Mesenchymal stem cell (in vitro differentiated cells and primary cell): ENCODE measurements around the gene ACBD4.

ENCODE experiments used
- DNase-seq: peaks from one replicate; pipeline ENCODE4 v3.0.0-alpha.2; 2013
- H2AFZ ChIP-seq: one replicate; pipeline ENCODE4 v1.6.1; 2013; ENCODE audit warnings: low read depth, mild to moderate bottlenecking, control low read depth, inconsistent platforms, low read length, moderate library complexity
- H2AK5ac ChIP-seq: 2 replicates; pipeline ENCODE4 v1.6.1; 2013; ENCODE audit warnings: low read length, moderate library complexity, mild to moderate bottlenecking, inconsistent platforms; ENCODE audit not compliant: severe bottlenecking
- H2BK120ac ChIP-seq: one replicate; pipeline ENCODE4 v1.6.1; 2013; ENCODE audit warnings: low read depth, mild to moderate bottlenecking, inconsistent platforms, low read length, moderate library complexity
- H2BK12ac ChIP-seq, 2 experiments: one replicate each; pipeline ENCODE4 v1.6.1; 2013; ENCODE audit warnings: inconsistent platforms in 2 of 2, low read length in 2 of 2, mild to moderate bottlenecking in 2 of 2, moderate library complexity in 2 of 2, control low read depth in 1 of 2
- H2BK15ac ChIP-seq: one replicate; pipeline ENCODE4 v1.6.1; 2013; ENCODE audit warnings: mild to moderate bottlenecking, low read depth, inconsistent platforms; ENCODE audit not compliant: poor library complexity, severe bottlenecking
- H2BK5ac ChIP-seq: 2 replicates; pipeline ENCODE4 v1.6.1; 2013; ENCODE audit warnings: low read depth, mild to moderate bottlenecking, low read length, control low read depth, inconsistent platforms; ENCODE audit not compliant: poor library complexity, severe bottlenecking
- H3K14ac ChIP-seq, 2 experiments: one replicate each; pipeline ENCODE4 v1.6.1; 2013; ENCODE audit warnings: inconsistent platforms in 2 of 2, low read length in 2 of 2, control low read depth in 1 of 2, mild to moderate bottlenecking in 1 of 2, moderate library complexity in 1 of 2
- H3K18ac ChIP-seq, 2 experiments: one replicate each; pipeline ENCODE4 v1.6.1; 2013; ENCODE audit warnings: inconsistent platforms in 2 of 2, low read length in 2 of 2, control low read depth in 1 of 2, low read depth in 1 of 2, mild to moderate bottlenecking in 1 of 2
- H3K23ac ChIP-seq, 2 experiments: one replicate each; pipeline ENCODE4 v1.6.1; 2013; ENCODE audit warnings: inconsistent platforms in 2 of 2, low read length in 2 of 2, mild to moderate bottlenecking in 2 of 2, moderate library complexity in 2 of 2, control low read depth in 1 of 2
- H3K27ac ChIP-seq: 2 replicates; pipeline ENCODE4 v1.5.1; 2013; ENCODE audit warnings: mild to moderate bottlenecking, moderate library complexity, low read length, control low read depth, inconsistent platforms; ENCODE audit not compliant: poor library complexity, severe bottlenecking
- H3K27me3 ChIP-seq, 2 experiments: 2 replicates each; pipeline versions ENCODE4 v1.6.1 to v1.7.0; 2013; ENCODE audit warnings: low read length in 2 of 2, mild to moderate bottlenecking in 2 of 2, moderate library complexity in 2 of 2, control low read depth in 1 of 2, inconsistent platforms in 1 of 2; ENCODE audit not compliant: control insufficient read depth in 1 of 2, insufficient read depth in 1 of 2
- H3K36me3 ChIP-seq, 2 experiments: 2 replicates each; pipeline versions ENCODE4 v1.6.1 to v1.7.0; 2013; ENCODE audit warnings: low read length in 2 of 2, control low read depth in 1 of 2, inconsistent platforms in 1 of 2, low read depth in 1 of 2, mild to moderate bottlenecking in 1 of 2; ENCODE audit not compliant: insufficient read depth in 2 of 2, control insufficient read depth in 1 of 2
- H3K4ac ChIP-seq, 2 experiments: one replicate each; pipeline ENCODE4 v1.6.1; 2013; ENCODE audit warnings: inconsistent platforms in 2 of 2, low read length in 2 of 2, mild to moderate bottlenecking in 2 of 2, moderate library complexity in 2 of 2, control low read depth in 1 of 2, low read depth in 1 of 2
- H3K4me1 ChIP-seq: 2 replicates; pipeline ENCODE4 v1.6.1; 2013; ENCODE audit warnings: low read depth, low read length, control low read depth; ENCODE audit not compliant: control insufficient read depth, insufficient read depth
- H3K4me2 ChIP-seq: 2 replicates; pipeline ENCODE4 v1.6.1; 2013; ENCODE audit warnings: low read length, mild to moderate bottlenecking, inconsistent platforms; ENCODE audit not compliant: poor library complexity, severe bottlenecking
- H3K4me3 ChIP-seq, 2 experiments: 2 replicates each; pipeline versions ENCODE4 v1.5.1 to v1.7.0; 2013; ENCODE audit warnings: low read length in 2 of 2, mild to moderate bottlenecking in 2 of 2, control low read depth in 1 of 2, low read depth in 1 of 2; ENCODE audit not compliant: insufficient read depth in 1 of 2
- H3K79me1 ChIP-seq: replicated peaks from 2 replicates; pipeline ENCODE4 v1.6.1; 2013; ENCODE audit warnings: mild to moderate bottlenecking, control low read depth, low read length, inconsistent platforms; ENCODE audit not compliant: poor library complexity, severe bottlenecking
- H3K9ac ChIP-seq: 2 replicates; pipeline ENCODE4 v1.7.0; 2013; ENCODE audit warnings: mild to moderate bottlenecking, low read length, moderate library complexity
- H3K9me3 ChIP-seq: 2 replicates; pipeline ENCODE4 v1.7.0; 2013; ENCODE audit warnings: mild to moderate bottlenecking, low read length; ENCODE audit not compliant: control insufficient read depth
- H4K8ac ChIP-seq: one replicate; pipeline ENCODE4 v1.6.1; 2013; ENCODE audit warnings: inconsistent platforms, mild to moderate bottlenecking, low read length, moderate library complexity
- H4K91ac ChIP-seq: one replicate; pipeline ENCODE4 v1.6.1; 2013; ENCODE audit warnings: mild to moderate bottlenecking, low read length, inconsistent platforms
- WGBS: methylation state at CpG from one replicate; pipeline ENCODE4 v1.1.7; 2013; ENCODE audit warnings: mixed read lengths; 5-methylcytosine and 5-hydroxymethylcytosine counted together

Gene ACBD4

GRCh38 chr17:45120558-45120957 is 14.9 kb upstream of the ACBD4 start:
- H2BK12ac ChIP-seq: no peak overlapping the region
- no peak overlapping the region for H3K27ac ChIP-seq
- H2AFZ ChIP-seq: no peak overlapping the region
- no peak overlapping the region for H2AK5ac ChIP-seq
- no peak overlapping the region for H2BK120ac ChIP-seq
- H4K91ac ChIP-seq: peak overlapping the region; percentile 6
- H3K9me3 ChIP-seq: no peaks in the 10 kb centered on the region
- no peak overlapping the region for H3K4me3 ChIP-seq
- peaks cover 39% of the 10 kb centered on the region for H3K79me1 ChIP-seq
- no peak overlapping the region for H3K9ac ChIP-seq
- no peak overlapping the region for H3K4me2 ChIP-seq
- no peaks in the 10 kb centered on the region for H3K27me3 ChIP-seq
- peaks cover 29% of the 10 kb centered on the region for H3K4me1 ChIP-seq
- no peak overlapping the region for H3K18ac ChIP-seq
- H3K36me3 ChIP-seq: peaks cover 31 to 55% of the 10 kb centered on the region in 2 experiments
- H4K8ac ChIP-seq: no peak overlapping the region
- no peak overlapping the region for H2BK15ac ChIP-seq
- H2BK5ac ChIP-seq: no peak overlapping the region
- WGBS: 98% methylated on average over 22 of the region's 22 CpGs
- no peak overlapping the region for H3K23ac ChIP-seq
- no peak overlapping the region for H3K14ac ChIP-seq
- no peak for DNase-seq
- H3K4ac ChIP-seq: no peak overlapping the region

DNA sequence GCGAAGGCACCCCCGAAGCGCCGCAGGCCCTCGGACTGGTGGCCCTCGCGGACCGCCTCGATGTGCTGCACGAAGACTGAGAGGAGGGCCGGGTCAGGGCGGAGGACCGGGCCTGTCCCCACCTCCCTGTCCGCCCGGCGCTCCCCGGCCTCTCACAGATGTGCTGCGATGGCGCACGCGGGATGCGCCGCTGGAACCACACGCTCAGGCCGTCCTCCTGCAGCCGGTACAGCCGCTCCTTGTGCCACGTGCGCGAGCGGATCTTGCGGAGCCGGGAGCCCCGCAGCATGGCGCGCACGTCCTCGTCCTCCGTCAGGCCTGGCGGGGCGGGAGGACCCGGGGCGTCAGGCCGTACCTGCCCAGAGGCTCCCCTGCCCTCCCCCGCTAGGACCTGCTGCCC is 14.4 kb upstream of the ACBD4 start:
- H3K14ac ChIP-seq: no peak overlapping the region
- no peak overlapping the region for H2BK5ac ChIP-seq
- peaks cover 28% of the 10 kb centered on the region for H3K4me1 ChIP-seq
- peaks cover 28 to 55% of the 10 kb centered on the region in 2 experiments for H3K36me3 ChIP-seq
- H3K4me3 ChIP-seq: no peak overlapping the region
- H3K79me1 ChIP-seq: peaks cover 39% of the 10 kb centered on the region
- no peak overlapping the region for H3K27ac ChIP-seq
- peak overlapping the region; percentile 6 for H4K91ac ChIP-seq
- H4K8ac ChIP-seq: no peak overlapping the region
- H3K9ac ChIP-seq: no peak overlapping the region
- H3K18ac ChIP-seq: no peak overlapping the region
- H3K4me2 ChIP-seq: no peak overlapping the region
- no peak overlapping the region for H2BK12ac ChIP-seq
- H3K27me3 ChIP-seq: no peaks in the 10 kb centered on the region
- H2BK120ac ChIP-seq: no peak overlapping the region
- H3K23ac ChIP-seq: no peak overlapping the region
- H2AK5ac ChIP-seq: no peak overlapping the region
- peak overlapping the region; percentile 12 for H2BK15ac ChIP-seq
- WGBS: 94% methylated on average over 45 of the region's 45 CpGs
- peak overlapping the region in 1 of 2 experiments; percentile 54 for H3K4ac ChIP-seq
- H2AFZ ChIP-seq: no peak overlapping the region
- DNase-seq: no peak
- H3K9me3 ChIP-seq: no peaks in the 10 kb centered on the region

DNA sequence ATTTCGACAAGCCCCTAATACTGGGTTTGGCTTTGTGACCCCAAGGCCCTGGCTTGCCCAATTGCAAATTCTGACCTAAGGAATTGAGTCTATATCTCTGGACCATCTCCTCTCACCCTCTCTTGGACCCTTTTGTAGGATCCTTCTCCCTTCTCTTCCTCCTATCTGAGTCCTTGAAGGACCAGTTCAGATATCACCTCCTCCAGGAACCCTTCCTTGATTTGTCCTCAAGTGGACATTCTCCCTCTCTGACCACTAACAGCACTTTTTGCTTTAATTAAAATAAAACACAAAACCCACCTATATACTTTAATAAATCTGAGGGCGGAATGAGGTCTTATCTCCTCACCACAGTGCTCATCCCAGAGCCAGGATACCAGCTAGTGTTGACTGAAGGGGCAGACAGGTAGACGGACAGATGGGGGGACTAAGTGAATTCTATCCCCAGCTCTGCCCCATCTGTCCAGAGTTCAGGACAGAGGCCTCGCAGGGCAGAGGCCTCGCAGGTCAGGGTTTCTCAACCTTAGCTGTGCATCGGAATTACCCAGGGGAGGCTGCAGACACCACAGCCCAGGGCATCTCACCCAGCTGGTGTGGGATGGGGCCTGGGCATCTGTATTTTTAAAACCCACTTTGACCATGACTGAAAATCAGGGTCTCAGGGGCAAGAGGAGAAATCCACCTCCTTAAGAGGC is 12.3 kb upstream of the ACBD4 start:
- no peak for DNase-seq
- no peak overlapping the region for H2AFZ ChIP-seq
- H2BK120ac ChIP-seq: peak overlapping the region; percentile 91
- H3K14ac ChIP-seq: peak overlapping the region in 1 of 2 experiments; percentile 44
- WGBS: 92% methylated on average over 6 of the region's 6 CpGs
- H3K4me3 ChIP-seq: peak overlapping the region in 1 of 2 experiments; percentile 40
- H3K36me3 ChIP-seq: peaks cover 16 to 42% of the 10 kb centered on the region in 2 experiments
- peak overlapping the region; percentile 89 to 95 for H3K4ac ChIP-seq
- H3K4me1 ChIP-seq: peaks cover 37% of the 10 kb centered on the region
- H4K8ac ChIP-seq: peak overlapping the region; percentile 62
- H3K18ac ChIP-seq: peak overlapping the region; percentile 55 to 95
- peak overlapping the region; percentile 44 for H3K27ac ChIP-seq
- no peaks in the 10 kb centered on the region for H3K9me3 ChIP-seq
- peak overlapping the region; percentile 73 for H3K9ac ChIP-seq
- H2BK5ac ChIP-seq: peak overlapping the region; percentile 96
- H3K4me2 ChIP-seq: no peak overlapping the region
- H2BK12ac ChIP-seq: peak overlapping the region; percentile 78 to 98
- peaks cover 37% of the 10 kb centered on the region for H3K79me1 ChIP-seq
- H4K91ac ChIP-seq: peak overlapping the region; percentile 97
- peak overlapping the region; percentile 100 for H2AK5ac ChIP-seq
- no peaks in the 10 kb centered on the region for H3K27me3 ChIP-seq
- peak overlapping the region; percentile 87 for H2BK15ac ChIP-seq
- H3K23ac ChIP-seq: no peak overlapping the region

DNA sequence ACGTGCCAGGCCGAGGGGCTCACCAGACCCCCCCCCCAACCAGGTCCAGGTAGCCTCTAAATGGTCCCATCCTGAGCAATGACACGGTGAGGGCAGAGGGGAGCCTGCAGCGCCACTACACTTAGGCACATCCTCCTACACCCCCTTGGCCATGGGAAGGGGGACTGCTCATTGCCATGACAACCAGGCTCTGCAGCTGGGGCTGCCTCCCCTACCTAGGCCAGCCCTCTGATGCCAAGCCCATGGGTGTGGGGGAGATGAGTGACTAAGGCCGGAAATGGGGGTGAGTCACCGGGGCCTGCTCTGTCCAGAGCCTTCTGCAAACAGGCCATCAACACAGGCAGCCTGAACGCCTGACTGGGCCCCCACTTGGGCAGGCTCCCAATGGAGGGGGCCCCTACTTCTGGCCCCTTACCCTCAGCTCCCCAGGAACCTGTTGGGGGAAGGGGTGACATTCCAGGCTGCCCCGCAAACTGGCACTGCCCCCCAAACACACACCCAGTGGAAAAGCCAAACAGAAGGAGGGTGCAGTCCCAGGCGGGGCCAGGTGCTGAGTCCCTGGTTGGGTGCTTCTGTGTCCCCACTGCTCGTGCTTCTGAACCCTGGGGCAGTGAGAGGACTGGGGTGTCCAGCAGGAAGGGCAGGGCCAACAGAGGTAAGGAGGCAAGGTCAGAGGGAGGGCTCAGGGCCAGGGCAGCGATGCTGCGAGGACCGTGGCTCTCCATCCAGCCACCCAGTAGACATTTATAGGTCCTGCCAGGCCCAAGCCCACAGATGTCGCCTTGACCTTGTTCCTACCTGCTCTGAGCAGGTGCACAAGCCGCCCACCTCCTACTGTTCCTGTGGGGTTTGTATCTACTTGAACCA is 11.3 kb upstream of the ACBD4 start:
- peak overlapping the region; percentile 97 for H4K91ac ChIP-seq
- 56% methylated on average over 13 of the region's 15 CpGs for WGBS
- H3K4me3 ChIP-seq: peak overlapping the region in 1 of 2 experiments; percentile 40
- peak overlapping the region in 1 of 2 experiments; percentile 79 for H3K14ac ChIP-seq
- H2AFZ ChIP-seq: no peak overlapping the region
- peak overlapping the region; percentile 94 for H2BK120ac ChIP-seq
- H2AK5ac ChIP-seq: peak overlapping the region; percentile 100
- H3K9ac ChIP-seq: peak overlapping the region; percentile 73
- H3K23ac ChIP-seq: peak overlapping the region in 1 of 2 experiments; percentile 60
- no peaks in the 10 kb centered on the region for H3K27me3 ChIP-seq
- peak overlapping the region; percentile 78 for H2BK5ac ChIP-seq
- peak overlapping the region; percentile 39 for H3K4me2 ChIP-seq
- peak; percentile 94 for DNase-seq
- H3K79me1 ChIP-seq: peaks cover 30% of the 10 kb centered on the region
- H3K36me3 ChIP-seq: peaks cover 7 to 35% of the 10 kb centered on the region in 2 experiments
- H3K4me1 ChIP-seq: peaks cover 41% of the 10 kb centered on the region
- peak overlapping the region; percentile 86 for H3K27ac ChIP-seq
- H4K8ac ChIP-seq: peak overlapping the region; percentile 82
- H3K4ac ChIP-seq: peak overlapping the region; percentile 85 to 95
- H3K9me3 ChIP-seq: no peaks in the 10 kb centered on the region
- H3K18ac ChIP-seq: peak overlapping the region; percentile 94 to 95
- H2BK15ac ChIP-seq: peak overlapping the region; percentile 87
- H2BK12ac ChIP-seq: peak overlapping the region; percentile 97 to 98
